ENCODE data around the gene STK31.

GRCh38 chr7:23714579-23714978 is 4.6 kb downstream of the STK31 start:
- TF ChIP-seq POLR2AphosphoS5 (IDR thresholded peaks at IDR 0.05) (no peak), POLR2A (IDR thresholded peaks at IDR 0.05) (no peak)
